HG02642 (cell line): ENCODE data around the gene BTBD6.

Source experiments
- ATAC-seq: cut with Tn5 transposase; IDR thresholded peaks from one replicate; pipeline ENCODE4 v1.9.1; 2021; ENCODE audit warnings: mild to moderate bottlenecking; ENCODE audit not compliant: unreplicated experiment, poor library complexity

Gene BTBD6

GRCh38 chr14:105226198-105226597, 22.1 kb upstream of the BTBD6 start:
- no peak for ATAC-seq

GRCh38 chr14:105227346-105227745, 21.0 kb upstream of the BTBD6 start:
- no peak for ATAC-seq

- no peak for ATAC-seq
These were observed 19.8 kb upstream of the BTBD6 start for GRCh38 chr14:105228562-105228961.

- no peak for ATAC-seq
These were observed 19.2 kb upstream of the BTBD6 start for GRCh38 chr14:105229099-105229655.

GRCh38 chr14:105240811-105241576, 7.3 kb upstream of the BTBD6 start:
- no peak for ATAC-seq

GRCh38 chr14:105241641-105242040, 6.7 kb upstream of the BTBD6 start:
- no peak for ATAC-seq

GRCh38 chr14:105244334-105244733, 4.0 kb upstream of the BTBD6 start:
- no peak for ATAC-seq

- ATAC-seq, result no peak
These were observed 1.3 kb upstream of the BTBD6 start for GRCh38 chr14:105247026-105247425.

GRCh38 chr14:105247715-105248367, 492 bp upstream of the BTBD6 start:
- ATAC-seq, result no peak

GRCh38 chr14:105249182-105250007, 1.1 kb downstream of the BTBD6 start:
- ATAC-seq, result no peak

- no peak for ATAC-seq
These were observed 1.7 kb downstream of the BTBD6 start for GRCh38 chr14:105250008-105250366.

- ATAC-seq, result no peak
These were observed 2.7 kb downstream of the BTBD6 start for GRCh38 chr14:105250986-105251385.

- no peak for ATAC-seq
These were observed 3.6 kb downstream of the BTBD6 start for GRCh38 chr14:105251920-105252319.

- no peak for ATAC-seq
These were observed 4.4 kb downstream of the BTBD6 start for GRCh38 chr14:105252552-105253328.

- ATAC-seq, result no peak
These were observed 5.0 kb downstream of the BTBD6 start for GRCh38 chr14:105253329-105253682.

GRCh38 chr14:105255021-105255507, 6.7 kb downstream of the BTBD6 start:
- ATAC-seq, result no peak

GRCh38 chr14:105256292-105256960, 8.1 kb downstream of the BTBD6 start:
- ATAC-seq, result no peak

GRCh38 chr14:105257464-105257863, 9.1 kb downstream of the BTBD6 start:
- no peak for ATAC-seq

- ATAC-seq, result no peak
These were observed 10.5 kb downstream of the BTBD6 start for GRCh38 chr14:105258846-105259245.
